Body of pancreas (tissue), 4 donors: ENCODE measurements around the gene SLC29A1. TPM values are rescaled to one million over a fixed set of nuclear protein-coding genes. Genes with fewer than 3 reads are reported as not detected.

Source experiments
- ATAC-seq: fragments of 150-250 bp; one replicate; pipeline ENCODE4 v1.9.1; 2016
- DNase-seq, 4 donors: peaks; one replicate each; pipeline ENCODE4 v3.0.0-alpha.2; 2019
- H3K27ac ChIP-seq, 4 donors: fragments of 200-600 bp; sonication (generic); 1 replicate in 3 of 4; 2 replicates in 1 of 4; pipeline versions ENCODE4 v1.5.1 to v1.6.1; 2016 to 2019; ENCODE audit warnings: mild to moderate bottlenecking in 1 of 4, mixed read lengths in 1 of 4, moderate library complexity in 1 of 4
- H3K27me3 ChIP-seq, 2 donors: fragments of 200-600 bp; sonication (generic); one replicate each; pipeline ENCODE4 v1.6.0; 2016; ENCODE audit warnings: mild to moderate bottlenecking in 1 of 2
- H3K36me3 ChIP-seq, 2 donors: fragments of 200-600 bp; sonication (generic); replicated peaks in 1 of 2; 2 replicates each; pipeline ENCODE4 v1.5.1; 2016; ENCODE audit warnings: low read depth in 2 of 2; ENCODE audit not compliant: insufficient read depth in 1 of 2
- H3K4me1 ChIP-seq: fragments of 200-600 bp; sonication (generic); one replicate; pipeline ENCODE4 v1.6.0; 2016
- H3K4me3 ChIP-seq, 2 donors: fragments of 200-600 bp; sonication (generic); 1 replicate in 1 of 2; 2 replicates in 1 of 2; pipeline ENCODE4 v1.5.1; 2016 to 2019
- H3K9me3 ChIP-seq, 3 donors: fragments of 200-600 bp; sonication (generic); 1 replicate in 2 of 3; 2 replicates in 1 of 3; pipeline ENCODE4 v1.5.1; 2016
- CTCF ChIP-seq, 7 experiments: fragments of 450-650 bp in 4 of 7; fragments of 200-600 bp in 3 of 7; sonication (generic) in 3 of 7; IDR thresholded peaks; one replicate each; pipeline ENCODE4 v1.5.1; 2016 to 2019; ENCODE audit warnings: antibody characterized with exemption in 7 of 7
- POLR2A ChIP-seq, 3 donors: fragments of 450-650 bp; IDR thresholded peaks; one replicate each; pipeline ENCODE4 v1.6.1; 2016; ENCODE audit warnings: antibody characterized with exemption in 3 of 3, mild to moderate bottlenecking in 2 of 3
- WGBS, 2 donors: methylation state at CpG; one replicate each; pipeline ENCODE4 v1.1.5; 2017; 5-methylcytosine and 5-hydroxymethylcytosine counted together
- intact Hi-C: fragments of 100-400 bp; cut with DNase I; formaldehyde crosslinking; loops from one replicate; pipeline ENCODE4 v1.15.1; 2023
- total RNA-seq, 2 donors: library from RNA; depleted of rRNA; stranded (reverse); fragments of >200 nt; gene quantifications; one replicate each; pipeline ENCODE4 v1.1.0, GENCODE V29; 2016

SLC29A1 gene
- total RNA-seq, 2 donors from 2014 or later, result 44.8 to 90.3 TPM

DNA sequence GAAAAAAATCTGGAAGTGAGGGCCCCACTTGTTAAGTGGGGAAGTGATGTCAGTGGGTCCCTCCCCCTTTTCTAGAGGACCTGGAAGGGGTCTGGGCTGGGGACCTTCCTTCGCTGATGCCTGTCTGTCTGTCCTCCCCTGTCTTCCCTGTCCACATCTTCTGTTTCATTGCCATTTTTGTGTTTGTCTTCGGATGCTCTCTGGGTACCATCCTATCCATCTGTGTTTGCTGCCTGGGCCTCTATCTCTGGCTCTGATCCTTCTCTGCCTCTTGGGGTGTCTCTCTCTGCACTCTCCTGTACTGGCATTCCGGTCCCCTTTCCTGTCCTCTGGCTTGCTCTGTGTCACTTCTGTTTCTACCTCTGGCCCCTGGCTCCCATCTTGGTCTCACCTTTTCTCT lies 49.1 kb downstream of the SLC29A1 start:
- Histone ChIP-seq H3K9me3 (no peaks in the 10 kb centered on the region), H3K4me1 (peaks cover 12% of the 10 kb centered on the region), H3K4me3 (no peak overlapping the region), H3K36me3 (no peaks in the 10 kb centered on the region), H3K27me3 (peaks cover 0 to 18% of the 10 kb centered on the region in 2 donors), H3K27ac (no peak overlapping the region)
- ATAC-seq (no peak), DNase-seq (no peak)
- no peak for TF ChIP-seq CTCF (IDR thresholded peaks at IDR 0.05)
- no peak for TF ChIP-seq POLR2A (IDR thresholded peaks at IDR 0.05)
- intact Hi-C loops, result loop anchor here (5.0 kb wide), 1 partner anchor 65 kb away; no protein-coding TSS in a partner anchor
- WGBS, 2 donors, result 76 to 81% methylated on average over 3 of the region's 3 CpGs

DNA sequence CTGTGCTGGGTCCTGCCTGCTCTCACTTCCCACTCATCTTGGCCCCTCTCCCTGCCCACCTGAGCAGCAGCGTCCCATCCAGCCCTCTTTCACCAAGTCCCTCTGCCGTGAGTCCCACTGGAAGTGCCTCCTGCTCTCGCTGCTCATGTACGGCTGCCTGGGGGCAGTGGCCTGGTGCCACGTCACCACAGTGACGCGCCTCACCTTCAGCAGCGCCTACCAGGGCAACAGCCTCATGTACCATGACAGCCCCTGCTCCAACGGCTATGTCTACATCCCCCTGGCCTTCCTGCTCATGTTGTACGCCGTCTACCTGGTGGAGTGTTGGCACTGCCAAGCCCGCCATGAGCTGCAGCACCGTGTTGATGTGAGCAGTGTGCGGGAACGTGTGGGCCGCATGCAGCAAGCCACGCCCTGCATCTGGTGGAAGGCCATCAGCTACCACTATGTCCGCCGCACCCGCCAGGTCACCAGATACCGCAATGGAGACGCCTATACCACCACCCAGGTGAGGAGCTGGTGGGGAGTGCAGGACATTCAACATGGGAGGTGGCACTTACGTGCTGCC lies 49.7 kb downstream of the SLC29A1 start:
- peaks cover 0 to 18% of the 10 kb centered on the region in 2 donors for H3K27me3 ChIP-seq
- no peak overlapping the region for H3K4me3 ChIP-seq
- no peaks in the 10 kb centered on the region for H3K36me3 ChIP-seq
- peaks cover 12% of the 10 kb centered on the region for H3K4me1 ChIP-seq
- no peaks in the 10 kb centered on the region for H3K9me3 ChIP-seq
- ATAC-seq (no peak), DNase-seq (no peak)
- 72 to 83% methylated on average over 15 to 21 of the region's 23 CpGs for WGBS, 2 donors
- H3K27ac ChIP-seq, result no peak overlapping the region
- no peak for TF ChIP-seq CTCF (IDR thresholded peaks at IDR 0.05)
- TF ChIP-seq POLR2A (IDR thresholded peaks at IDR 0.05), result no peak
- intact Hi-C loops, result loop anchor here (5.0 kb wide), 1 partner anchor 64 kb away; no protein-coding TSS in a partner anchor

- peaks cover 0 to 18% of the 10 kb centered on the region in 2 donors for H3K27me3 ChIP-seq
- TF ChIP-seq POLR2A (IDR thresholded peaks at IDR 0.05) (no peak), CTCF (IDR thresholded peaks at IDR 0.05) (no peak)
- no peak for ATAC-seq
- H3K36me3 ChIP-seq, result no peaks in the 10 kb centered on the region
- no peak for DNase-seq
- no peak overlapping the region for H3K4me3 ChIP-seq
- no peaks in the 10 kb centered on the region for H3K9me3 ChIP-seq
- intact Hi-C loops, result loop anchor here (5.0 kb wide), 1 partner anchor 64 kb away; no protein-coding TSS in a partner anchor
- WGBS, 2 donors, result 25 to 52% methylated on average over 1 of the region's 1 CpG
- no peak overlapping the region for H3K27ac ChIP-seq
- H3K4me1 ChIP-seq, result peaks cover 12% of the 10 kb centered on the region
Observed at GRCh38 chr6:44273617-44274016, 50.2 kb downstream of the SLC29A1 start.

DNA sequence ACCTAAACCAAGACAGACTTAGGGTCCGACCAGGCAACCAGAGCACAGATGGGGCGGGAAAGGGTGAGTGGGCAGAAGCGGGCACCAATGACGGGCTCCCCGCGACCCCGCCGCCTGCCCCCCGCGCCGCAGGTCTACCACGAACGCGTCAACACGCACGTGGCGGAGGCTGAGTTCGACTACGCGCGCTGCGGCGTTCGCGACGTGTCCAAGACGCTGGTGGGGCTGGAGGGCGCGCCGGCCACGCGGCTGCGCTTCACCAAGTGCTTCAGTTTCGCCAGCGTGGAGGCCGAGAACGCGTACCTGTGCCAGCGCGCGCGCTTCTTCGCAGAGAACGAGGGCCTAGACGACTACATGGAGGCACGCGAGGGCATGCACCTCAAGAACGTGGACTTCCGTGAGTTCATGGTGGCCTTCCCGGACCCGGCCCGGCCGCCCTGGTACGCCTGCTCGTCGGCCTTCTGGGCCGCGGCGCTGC lies 51.9 kb downstream of the SLC29A1 start:
- Histone ChIP-seq H3K36me3 (no peaks in the 10 kb centered on the region), H3K9me3 (no peaks in the 10 kb centered on the region), H3K4me3 (no peak overlapping the region), H3K27ac (no peak overlapping the region), H3K27me3 (peaks cover 0 to 15% of the 10 kb centered on the region in 2 donors), H3K4me1 (peaks cover 12% of the 10 kb centered on the region)
- intact Hi-C loops, result no loop called here
- no peak for DNase-seq
- no peak for ATAC-seq
- TF ChIP-seq POLR2A (IDR thresholded peaks at IDR 0.05) (no peak), CTCF (IDR thresholded peaks at IDR 0.05) (no peak)
- WGBS, 2 donors, result 74 to 83% methylated on average over 41 to 59 of the region's 59 CpGs
